Heart left ventricle (tissue), 16 donors: ENCODE data around the gene BRME1. TPM values are rescaled to one million over a fixed set of nuclear protein-coding genes. Genes with fewer than 3 reads are reported as not detected.
"Not testable (repeated sequence)": the region's sequence is repeated elsewhere in the genome, so short reads cannot be mapped to it uniquely, and the experiment has no call there.

Experiments
- ATAC-seq, 4 donors: fragments of 200-7000 bp; cut with Tn5 transposase; one replicate each; pipeline ENCODE4 v1.9.1; 2020 to 2022; ENCODE audit warnings: moderate library complexity in 4 of 4, mild to moderate bottlenecking in 3 of 4, moderate number of reproducible peaks in 1 of 4
- DNase-seq, 5 donors: peaks; one replicate each; pipeline ENCODE4 v3.0.0-alpha.2; 2020
- H3K27ac ChIP-seq, 12 donors: fragments of 200-600 bp; sonication (generic) in 4 of 12; one replicate each; pipeline versions ENCODE4 v1.5.0 to v1.8.0; 2016 to 2022; ENCODE audit warnings: mild to moderate bottlenecking in 2 of 12
- H3K27me3 ChIP-seq, 9 donors: fragments of 200-600 bp; sonication (generic) in 2 of 9; one replicate each; pipeline versions ENCODE4 v1.5.1 to v1.8.0; 2016 to 2022; ENCODE audit warnings: mild to moderate bottlenecking in 3 of 9
- H3K36me3 ChIP-seq, 9 donors: fragments of 200-600 bp; sonication (generic) in 2 of 9; one replicate each; pipeline versions ENCODE4 v1.5.0 to v1.8.0; 2018 to 2022; ENCODE audit warnings: mild to moderate bottlenecking in 2 of 9
- H3K4me1 ChIP-seq, 12 donors: fragments of 200-600 bp; sonication (generic) in 4 of 12; one replicate each; pipeline versions ENCODE4 v1.5.0 to v1.8.0; 2016 to 2022; ENCODE audit warnings: mild to moderate bottlenecking in 3 of 12
- H3K4me3 ChIP-seq, 12 donors: fragments of 200-600 bp; sonication (generic) in 4 of 12; one replicate each; pipeline versions ENCODE4 v1.5.0 to v1.8.0; 2017 to 2022; ENCODE audit warnings: mild to moderate bottlenecking in 9 of 12, moderate library complexity in 4 of 12
- H3K9me3 ChIP-seq, 12 donors: fragments of 200-600 bp; sonication (generic) in 4 of 12; one replicate each; pipeline versions ENCODE4 v1.5.0 to v1.8.0; 2016 to 2022; ENCODE audit warnings: mild to moderate bottlenecking in 1 of 12
- POLR2A ChIP-seq, 2 donors: fragments of 450-650 bp; IDR thresholded peaks; one replicate each; pipeline ENCODE4 v1.6.1; 2017; ENCODE audit warnings: antibody characterized with exemption in 2 of 2, mild to moderate bottlenecking in 2 of 2, moderate library complexity in 2 of 2
- WGBS, 4 donors: extraction: QIAGEN DNeasy Blood & Tissue Kit in 2 of 4; methylation state at CpG; one replicate each; pipeline versions ENCODE4 v1.1.5 to v1.1.7; 2013 to 2018; 5-methylcytosine and 5-hydroxymethylcytosine counted together
- intact Hi-C, 10 donors: fragments of 100-400 bp; cut with DNase I; formaldehyde crosslinking; loops; one replicate each; pipeline versions ENCODE4 v1.11.1 to v1.14.2; 2022
- polyA plus RNA-seq, 2 donors: library from polyadenylated mRNA; stranded (reverse); fragments of 200-250 nt; gene quantifications; one replicate each; pipeline ENCODE4 v1.2.3, GENCODE V29; 2013
- total RNA-seq, 9 donors: library from RNA; depleted of rRNA in 2 of 9; stranded (reverse); fragments of >200 nt in 2 of 9; fragmentation: NEBNext Ultra II Directional in 3 of 9; extraction: Animal tissue kit (Norgen Biotek cat#: 25700) in 3 of 9; gene quantifications; one replicate each; pipeline versions ENCODE4 v1.1.0 to v1.2.4, GENCODE V29; 2016 to 2023
- TF ChIP-seq, protein P1 (sequence below), 12 donors: fragments of 200-600 bp; sonication (generic) in 4 of 12; IDR thresholded peaks; one replicate each; pipeline versions ENCODE4 v1.5.0 to v1.8.0; 2018 to 2022; ENCODE audit warnings: antibody characterized with exemption in 12 of 12, mild to moderate bottlenecking in 5 of 12
- donor health status: ischemic (EF 13 %, LVEDD 7.1; RV severe dilation, severe dysfunction).
- donor health status: healthy with polysubstance abuse.
- donor health status: DM: no; HTN: yes; CAD: no.
- donor health status: DM: no; HTN: no; CAD: no.
- donor health status: ischemic (EF 25% LVEDD 6.9; RV normal size, moderate dysfunction).
- donor health status: ischemic (EF 25% LVEDD 5.7; RV mildly dilated, moderate dysfunction).
- donor health status: healthy.
- donor health status: DM: yes; HTN: yes; CAD: no.
- donor health status: ischemic (EF 35%, LVEDD 5.7; RV mildly dilated, moderate dysfunction).
- donor health status: nonischemic (EF 11% LVEDD 7.7; RV severe dilation, severe dysfunction).
- donor health status: DM: yes; HTN: yes; CAD: no.
- donor health status: PGD.
- donor health status: ischemic (EF 29% LVEDD 5.4; RV normal size, mild dysfunction).
- donor health status: nonischemic (EF 23%, LVEDD 6.1; RV moderate dilation, normal function).

Gene BRME1
- total and polyA plus RNA-seq, 11 donors, result 0.23 to 1.2 (median 0.70) TPM; not detected in 2

GRCh38 chr19:13926715-13927114 lies 20.8 kb upstream of the BRME1 start:
- H3K36me3 ChIP-seq, result peaks cover 0 to 74% (median 59%) of the 10 kb centered on the region in 9 donors
- DNase-seq (peak in 1 of 5 donors; percentile 57), ATAC-seq (peak; percentile 33 to 84 (median 56))
- H3K4me3 ChIP-seq, result no peak overlapping the region
- H3K4me1 ChIP-seq, result peaks cover 0 to 16% (median 2%) of the 10 kb centered on the region in 12 donors
- H3K9me3 ChIP-seq, result no peaks in the 10 kb centered on the region
- WGBS, 4 donors, result 64 to 77% (median 74%) methylated on average over 8 of the region's 8 CpGs
- TF ChIP-seq, protein P1, sequence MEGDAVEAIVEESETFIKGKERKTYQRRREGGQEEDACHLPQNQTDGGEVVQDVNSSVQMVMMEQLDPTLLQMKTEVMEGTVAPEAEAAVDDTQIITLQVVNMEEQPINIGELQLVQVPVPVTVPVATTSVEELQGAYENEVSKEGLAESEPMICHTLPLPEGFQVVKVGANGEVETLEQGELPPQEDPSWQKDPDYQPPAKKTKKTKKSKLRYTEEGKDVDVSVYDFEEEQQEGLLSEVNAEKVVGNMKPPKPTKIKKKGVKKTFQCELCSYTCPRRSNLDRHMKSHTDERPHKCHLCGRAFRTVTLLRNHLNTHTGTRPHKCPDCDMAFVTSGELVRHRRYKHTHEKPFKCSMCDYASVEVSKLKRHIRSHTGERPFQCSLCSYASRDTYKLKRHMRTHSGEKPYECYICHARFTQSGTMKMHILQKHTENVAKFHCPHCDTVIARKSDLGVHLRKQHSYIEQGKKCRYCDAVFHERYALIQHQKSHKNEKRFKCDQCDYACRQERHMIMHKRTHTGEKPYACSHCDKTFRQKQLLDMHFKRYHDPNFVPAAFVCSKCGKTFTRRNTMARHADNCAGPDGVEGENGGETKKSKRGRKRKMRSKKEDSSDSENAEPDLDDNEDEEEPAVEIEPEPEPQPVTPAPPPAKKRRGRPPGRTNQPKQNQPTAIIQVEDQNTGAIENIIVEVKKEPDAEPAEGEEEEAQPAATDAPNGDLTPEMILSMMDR (IDR thresholded peaks at IDR 0.05), result no peak
- TF ChIP-seq POLR2A (IDR thresholded peaks at IDR 0.05), result no peak
- H3K27ac ChIP-seq, result peak overlapping the region in 9 of 12 donors; percentile 24 to 84 (median 72)
- intact Hi-C loops, result no loop called here
- H3K27me3 ChIP-seq, result no peaks in the 10 kb centered on the region

- DNase-seq (no peak), ATAC-seq (no peak)
- 74 to 90% (median 87%) methylated on average over 4 of the region's 4 CpGs for WGBS, 4 donors
- H3K4me1 ChIP-seq, result peaks cover 0 to 16% (median 2%) of the 10 kb centered on the region in 12 donors
- H3K9me3 ChIP-seq, result peaks cover 0 to 1% (median 0%) of the 10 kb centered on the region in 12 donors
- no peak for TF ChIP-seq POLR2A (IDR thresholded peaks at IDR 0.05)
- TF ChIP-seq, protein P1 (IDR thresholded peaks at IDR 0.05), result no peak
- intact Hi-C loops, result no loop called here
- peak overlapping the region in 9 of 12 donors; percentile 24 to 84 (median 72) for H3K27ac ChIP-seq
- H3K4me3 ChIP-seq, result no peak overlapping the region
- peaks cover 0 to 81% (median 61%) of the 10 kb centered on the region in 9 donors for H3K36me3 ChIP-seq
- no peaks in the 10 kb centered on the region for H3K27me3 ChIP-seq
Measured at GRCh38 chr19:13926010-13926409, 20.1 kb upstream of the BRME1 start.

DNA sequence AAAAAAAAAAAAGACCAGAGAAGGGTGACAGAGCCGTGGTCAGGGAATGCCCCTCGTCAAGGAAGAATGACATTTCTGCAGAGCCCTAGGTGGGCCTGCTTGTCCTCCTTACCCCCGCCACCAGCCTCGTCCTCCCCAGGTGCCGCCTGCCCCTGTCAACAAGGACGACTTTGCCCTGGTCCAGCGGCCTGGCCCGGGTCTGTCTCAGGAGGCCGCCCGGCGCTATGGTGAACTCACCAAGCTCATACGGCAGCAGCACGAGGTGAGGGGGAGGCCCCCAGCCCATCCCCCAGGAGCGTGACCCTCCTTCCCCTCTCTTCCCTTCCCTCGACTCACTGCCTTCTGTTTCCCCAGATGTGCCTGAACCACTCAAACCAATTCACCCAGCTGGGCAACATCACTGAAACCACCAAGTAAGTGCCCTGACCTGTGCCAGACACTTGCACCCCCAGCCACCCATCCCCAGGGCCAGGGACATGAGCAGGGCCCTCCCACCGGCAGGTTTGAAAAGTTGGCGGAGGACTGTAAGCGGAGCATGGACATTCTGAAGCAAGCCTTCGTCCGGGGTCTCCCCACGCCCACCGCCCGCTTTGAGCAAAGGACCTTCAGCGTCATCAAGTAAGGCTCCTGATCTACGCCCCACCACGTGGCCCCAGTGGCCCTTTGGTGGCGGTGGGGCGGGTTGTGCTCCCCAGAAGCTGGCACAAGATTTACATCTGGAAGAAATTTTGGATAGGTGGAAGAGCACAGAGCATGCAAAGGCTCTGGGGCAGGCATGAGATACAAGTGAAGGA lies 17.5 kb upstream of the BRME1 start:
- Histone ChIP-seq H3K27me3 (no peaks in the 10 kb centered on the region), H3K4me3 (no peak overlapping the region), H3K9me3 (peaks cover 0 to 6% (median 0%) of the 10 kb centered on the region in 12 donors), H3K36me3 (peaks cover 5 to 96% (median 82%) of the 10 kb centered on the region in 9 donors), H3K4me1 (peaks cover 0 to 19% (median 2%) of the 10 kb centered on the region in 12 donors), H3K27ac (no peak overlapping the region)
- no peak for ATAC-seq
- intact Hi-C loops, result no loop called here
- TF ChIP-seq, protein P1 (IDR thresholded peaks at IDR 0.05), result no peak
- TF ChIP-seq POLR2A (IDR thresholded peaks at IDR 0.05), result no peak
- no peak for DNase-seq
- 94 to 98% (median 96%) methylated on average over 27 to 28 of the region's 28 CpGs for WGBS, 4 donors

DNA sequence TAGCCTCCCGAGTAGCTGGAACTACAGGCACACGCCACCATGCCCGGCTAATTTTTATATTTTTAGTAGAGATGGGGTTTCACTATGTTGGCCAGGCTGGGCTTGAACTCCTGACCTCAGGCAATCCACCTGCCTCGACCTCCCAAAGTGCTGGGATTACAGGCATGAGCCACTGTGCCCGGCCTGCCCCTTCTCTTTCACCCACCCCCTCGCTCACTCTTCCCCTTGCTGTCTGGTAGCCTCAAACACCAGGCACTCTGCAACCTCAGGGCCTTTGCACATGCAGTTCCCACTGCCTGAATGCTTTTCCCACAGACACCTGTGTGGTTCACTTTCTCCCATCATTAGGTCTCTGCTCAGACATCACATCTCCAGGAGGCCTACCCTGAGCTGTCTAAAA lies 16.2 kb upstream of the BRME1 start:
- intact Hi-C loops, H3K27ac ChIP-seq, H3K27me3 ChIP-seq, H3K9me3 ChIP-seq, H3K4me3 ChIP-seq, ATAC-seq, DNase-seq: not testable (repeated sequence)
- Histone ChIP-seq H3K36me3 (peaks cover 5 to 96% (median 80%) of the 10 kb centered on the region in 9 donors), H3K4me1 (peaks cover 0 to 25% (median 3%) of the 10 kb centered on the region in 12 donors)
- WGBS, 4 donors, result 89 to 97% (median 96%) methylated on average over 6 of the region's 6 CpGs
